Body of pancreas (tissue), 4 donors: ENCODE results near the gene NPTN. TPM values are rescaled to one million over a fixed set of nuclear protein-coding genes. Genes with fewer than 3 reads are reported as not detected.

Experiments used
- ATAC-seq: fragments of 150-250 bp; one replicate; pipeline ENCODE4 v1.9.1; 2016
- DNase-seq, 4 donors: peaks; one replicate each; pipeline ENCODE4 v3.0.0-alpha.2; 2019
- H3K27ac ChIP-seq, 4 donors: fragments of 200-600 bp; sonication (generic); 1 replicate in 3 of 4; 2 replicates in 1 of 4; pipeline versions ENCODE4 v1.5.1 to v1.6.1; 2016 to 2019; ENCODE audit warnings: mild to moderate bottlenecking in 1 of 4, mixed read lengths in 1 of 4, moderate library complexity in 1 of 4
- H3K27me3 ChIP-seq, 2 donors: fragments of 200-600 bp; sonication (generic); one replicate each; pipeline ENCODE4 v1.6.0; 2016; ENCODE audit warnings: mild to moderate bottlenecking in 1 of 2
- H3K36me3 ChIP-seq, 2 donors: fragments of 200-600 bp; sonication (generic); replicated peaks in 1 of 2; 2 replicates each; pipeline ENCODE4 v1.5.1; 2016; ENCODE audit warnings: low read depth in 2 of 2; ENCODE audit not compliant: insufficient read depth in 1 of 2
- H3K4me1 ChIP-seq: fragments of 200-600 bp; sonication (generic); one replicate; pipeline ENCODE4 v1.6.0; 2016
- H3K4me3 ChIP-seq, 2 donors: fragments of 200-600 bp; sonication (generic); 1 replicate in 1 of 2; 2 replicates in 1 of 2; pipeline ENCODE4 v1.5.1; 2016 to 2019
- H3K9me3 ChIP-seq, 3 donors: fragments of 200-600 bp; sonication (generic); 1 replicate in 2 of 3; 2 replicates in 1 of 3; pipeline ENCODE4 v1.5.1; 2016
- CTCF ChIP-seq, 7 experiments: fragments of 450-650 bp in 4 of 7; fragments of 200-600 bp in 3 of 7; sonication (generic) in 3 of 7; IDR thresholded peaks; one replicate each; pipeline ENCODE4 v1.5.1; 2016 to 2019; ENCODE audit warnings: antibody characterized with exemption in 7 of 7
- POLR2A ChIP-seq, 3 donors: fragments of 450-650 bp; IDR thresholded peaks; one replicate each; pipeline ENCODE4 v1.6.1; 2016; ENCODE audit warnings: antibody characterized with exemption in 3 of 3, mild to moderate bottlenecking in 2 of 3
- WGBS, 2 donors: methylation state at CpG; one replicate each; pipeline ENCODE4 v1.1.5; 2017; 5-methylcytosine and 5-hydroxymethylcytosine counted together
- intact Hi-C: fragments of 100-400 bp; cut with DNase I; formaldehyde crosslinking; loops from one replicate; pipeline ENCODE4 v1.15.1; 2023
- total RNA-seq, 2 donors: library from RNA; depleted of rRNA; stranded (reverse); fragments of >200 nt; gene quantifications; one replicate each; pipeline ENCODE4 v1.1.0, GENCODE V29; 2016

Gene NPTN
- total RNA-seq, 2 donors from 2014 or later = 34.2 to 39.9 TPM

GRCh38 chr15:73637527-73637926 is 4.3 kb upstream of the NPTN start:
- peaks cover 11% of the 10 kb centered on the region for H3K4me1 ChIP-seq
- TF ChIP-seq CTCF (IDR thresholded peaks at IDR 0.05) (no peak), POLR2A (IDR thresholded peaks at IDR 0.05) (no peak)
- no peaks in the 10 kb centered on the region for H3K9me3 ChIP-seq
- no peaks in the 10 kb centered on the region for H3K27me3 ChIP-seq
- DNase-seq (no peak), ATAC-seq (no peak)
- no peaks in the 10 kb centered on the region for H3K36me3 ChIP-seq
- WGBS, 2 donors = 45 to 48% methylated on average over 2 of the region's 2 CpGs
- intact Hi-C loops = no loop called here
- H3K4me3 ChIP-seq = no peak overlapping the region
- no peak overlapping the region for H3K27ac ChIP-seq

- H3K4me1 ChIP-seq = peaks cover 42% of the 10 kb centered on the region
- no peaks in the 10 kb centered on the region for H3K9me3 ChIP-seq
- no peak overlapping the region for H3K4me3 ChIP-seq
- intact Hi-C loops = no loop called here
- no peaks in the 10 kb centered on the region for H3K27me3 ChIP-seq
- peak overlapping the region; percentile 41 to 94 (median 88) for H3K27ac ChIP-seq
- DNase-seq (no peak), ATAC-seq (no peak)
- TF ChIP-seq CTCF (IDR thresholded peaks at IDR 0.05) = no peak
- TF ChIP-seq POLR2A (IDR thresholded peaks at IDR 0.05) = no peak
- H3K36me3 ChIP-seq = no peaks in the 10 kb centered on the region
- 67 to 70% methylated on average over 6 of the region's 6 CpGs for WGBS, 2 donors
These were observed 854 bp upstream of the NPTN start for GRCh38 chr15:73633991-73634495.

DNA sequence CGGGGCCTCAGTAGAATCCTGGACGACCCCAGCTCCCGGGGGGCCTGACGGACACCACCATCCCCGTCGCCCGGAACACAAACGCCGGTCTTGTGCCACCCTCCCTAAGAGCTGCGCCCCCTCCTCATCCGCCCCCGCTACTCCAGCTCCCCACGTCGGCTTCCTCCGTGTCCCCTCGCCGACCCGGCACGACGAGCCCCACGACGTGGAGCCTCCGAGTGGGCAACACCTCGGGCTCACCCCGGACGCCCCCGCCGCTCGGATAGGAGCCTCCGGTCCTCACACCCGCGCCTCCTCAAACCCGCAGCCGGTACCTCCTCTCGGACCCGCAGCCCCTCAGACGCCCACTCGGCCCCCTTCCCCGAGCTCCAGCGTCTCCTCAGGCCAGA is 525 bp downstream of the NPTN start:
- intact Hi-C loops = no loop called here
- Histone ChIP-seq H3K27me3 (no peaks in the 10 kb centered on the region), H3K36me3 (no peaks in the 10 kb centered on the region), H3K9me3 (no peaks in the 10 kb centered on the region), H3K4me1 (peaks cover 54% of the 10 kb centered on the region), H3K27ac (peak overlapping the region; percentile 81 to 94 (median 88)), H3K4me3 (peak overlapping the region; percentile 93 to 97)
- TF ChIP-seq POLR2A (IDR thresholded peaks at IDR 0.05) (no peak), CTCF (IDR thresholded peaks at IDR 0.05) (no peak)
- no peak for ATAC-seq
- DNase-seq = no peak
- 1% methylated on average over 30 to 39 of the region's 40 CpGs for WGBS, 2 donors

- Histone ChIP-seq H3K4me1 (peaks cover 60% of the 10 kb centered on the region), H3K36me3 (no peaks in the 10 kb centered on the region), H3K4me3 (peak overlapping the region; percentile 93 to 97), H3K27ac (peak overlapping the region; percentile 81 to 94 (median 88)), H3K9me3 (no peaks in the 10 kb centered on the region), H3K27me3 (no peaks in the 10 kb centered on the region)
- ATAC-seq (no peak), DNase-seq (peak in 3 of 4 donors; percentile 25 to 28 (median 26))
- 3 to 4% methylated on average over 6 of the region's 6 CpGs for WGBS, 2 donors
- TF ChIP-seq CTCF (IDR thresholded peaks at IDR 0.05) = no peak
- TF ChIP-seq POLR2A (IDR thresholded peaks at IDR 0.05) = peak in 1 of 3 donors; percentile 44
- intact Hi-C loops = no loop called here
These were observed 1.1 kb downstream of the NPTN start for GRCh38 chr15:73631915-73632669.
